Astrocyte of the spinal cord (primary cell): ENCODE measurements around the gene TMPRSS11D.

Experiments
- DNase-seq: peaks from one replicate; pipeline ENCODE4 v3.0.0; 2011; ENCODE audit warnings: low read depth, low spot score
- H3K4me3 ChIP-seq: 2 replicates; pipeline ENCODE4 v1.5.1; 2011; ENCODE audit warnings: low read depth, mild to moderate bottlenecking, low read length, moderate library complexity
- CTCF ChIP-seq: IDR thresholded peaks from 2 replicates; pipeline ENCODE4 v1.5.1; 2012; ENCODE audit warnings: low read depth, mild to moderate bottlenecking, low read length, inconsistent platforms
- in situ Hi-C: cut with HindIII; loops from 2 replicates; pipeline ENCODE4 v1.10.0; 2017; ENCODE audit warnings: low sequenced_read_pairs

TMPRSS11D gene

GRCh38 chr4:67922697-67923096 lies 38.9 kb upstream of the TMPRSS11D start:
- in situ Hi-C loops, result no loop called here
- no peak for TF ChIP-seq CTCF
- peak; percentile 37 for DNase-seq
- H3K4me3 ChIP-seq, result no peak overlapping the region

GRCh38 chr4:67918428-67918827 lies 34.6 kb upstream of the TMPRSS11D start:
- DNase-seq, result no peak
- TF ChIP-seq CTCF, result peak; percentile 34
- H3K4me3 ChIP-seq, result no peak overlapping the region
- in situ Hi-C loops, result no loop called here

- no peak for DNase-seq
- no peak overlapping the region for H3K4me3 ChIP-seq
- no peak for TF ChIP-seq CTCF
- in situ Hi-C loops, result no loop called here
These were observed 31.7 kb upstream of the TMPRSS11D start for GRCh38 chr4:67915400-67915966.

GRCh38 chr4:67912080-67912479 lies 28.3 kb upstream of the TMPRSS11D start:
- no peak for TF ChIP-seq CTCF
- in situ Hi-C loops, result no loop called here
- no peak for DNase-seq

GRCh38 chr4:67911638-67912037 lies 27.8 kb upstream of the TMPRSS11D start:
- DNase-seq, result no peak
- in situ Hi-C loops, result no loop called here
- TF ChIP-seq CTCF, result no peak
- H3K4me3 ChIP-seq, result no peak overlapping the region

More at GRCh38 chr4:67912080-67912479, 28.3 kb upstream of the TMPRSS11D start:
- no peak overlapping the region for H3K4me3 ChIP-seq

GRCh38 chr4:67911141-67911540 lies 27.3 kb upstream of the TMPRSS11D start:
- no peak overlapping the region for H3K4me3 ChIP-seq
- in situ Hi-C loops, result no loop called here
- no peak for TF ChIP-seq CTCF
- DNase-seq, result no peak

GRCh38 chr4:67910585-67910905 lies 26.7 kb upstream of the TMPRSS11D start:
- no peak overlapping the region for H3K4me3 ChIP-seq
- no peak for TF ChIP-seq CTCF
- no peak for DNase-seq
- in situ Hi-C loops, result no loop called here
